OCI-LY7 (cell line): ENCODE measurements around the gene MPC1. TPM values are rescaled to one million over a fixed set of nuclear protein-coding genes. Genes with fewer than 3 reads are reported as not detected.

Experiments used
- BruUV-seq: library from RNA; stranded (reverse); fragments of 400-500 nt; replicated peaks from 2 replicates; lab custom pipeline; 2021; lab: Mats Ljungman, UMichigan
- CTCF ChIA-PET: fragments of 300-600 bp; sonication (Branson Sonifier 250); formaldehyde crosslinking; loops from one replicate; lab custom pipeline; 2022; ENCODE audit warnings: antibody characterized with exemption; ENCODE audit not compliant: unreplicated experiment; lab: Charles Lee
- POLR2A ChIA-PET: fragments of 300-600 bp; sonication (Branson Sonifier 250); formaldehyde crosslinking; loops from one replicate; lab custom pipeline; 2022; ENCODE audit warnings: antibody characterized with exemption; lab: Charles Lee
- DNase-seq: peaks from one replicate; pipeline ENCODE4 v3.0.0-alpha.2; 2015; ENCODE audit warnings: low spot score
- H2AFZ ChIP-seq: fragments of 200-600 bp; sonication (generic), shearing (Covaris generic); 2 replicates; pipeline ENCODE4 v1.6.1; 2014; ENCODE audit warnings: mild to moderate bottlenecking, antibody characterized with exemption, low read length, moderate library complexity
- H3K27ac ChIP-seq: fragments of 200-600 bp; sonication (generic); 2 replicates; pipeline ENCODE4 v1.5.1; 2014; ENCODE audit warnings: mixed run types, low read depth, mild to moderate bottlenecking, moderate library complexity, low read length, inconsistent platforms; ENCODE audit not compliant: poor library complexity, severe bottlenecking
- H3K36me3 ChIP-seq: fragments of 200-600 bp; sonication (generic); 2 replicates; pipeline ENCODE4 v1.6.1; 2014; ENCODE audit warnings: mild to moderate bottlenecking, antibody characterized with exemption, low read length, moderate library complexity, mixed read lengths; ENCODE audit not compliant: insufficient read depth
- H3K4me1 ChIP-seq: fragments of 200-600 bp; sonication (generic); 2 replicates; pipeline ENCODE4 v1.5.1; 2014; ENCODE audit warnings: mild to moderate bottlenecking, low read length; ENCODE audit not compliant: insufficient read depth, poor library complexity, severe bottlenecking
- H3K4me2 ChIP-seq: fragments of 200-600 bp; sonication (generic); 2 replicates; pipeline ENCODE4 v1.6.1; 2014; ENCODE audit warnings: mild to moderate bottlenecking, low read length
- H3K4me3 ChIP-seq: fragments of 200-600 bp; sonication (generic); 2 replicates; pipeline ENCODE4 v1.5.1; 2014; ENCODE audit warnings: mild to moderate bottlenecking, low read depth, low read length; ENCODE audit not compliant: poor library complexity, severe bottlenecking
- H3K79me2 ChIP-seq: fragments of 200-600 bp; sonication (generic); 2 replicates; pipeline ENCODE4 v1.6.1; 2016; ENCODE audit warnings: low read depth, mild to moderate bottlenecking, low read length, moderate library complexity, mixed read lengths; ENCODE audit not compliant: insufficient read depth
- H3K9me2 ChIP-seq: fragments of 200-600 bp; sonication (generic); 2 replicates; pipeline ENCODE4 v1.6.1; 2016; ENCODE audit warnings: mild to moderate bottlenecking, low read length, mixed read lengths; ENCODE audit not compliant: insufficient read depth
- H3K9me3 ChIP-seq: fragments of 200-600 bp; sonication (generic); 2 replicates; pipeline ENCODE4 v1.6.1; 2014; ENCODE audit warnings: mild to moderate bottlenecking, mixed run types, low read length, mixed read lengths
- H4K20me1 ChIP-seq: fragments of 200-600 bp; sonication (generic); 2 replicates; pipeline ENCODE4 v1.6.1; 2014; ENCODE audit warnings: mild to moderate bottlenecking, antibody characterized with exemption, low read length, moderate library complexity, mixed read lengths; ENCODE audit not compliant: insufficient read depth
- EZH2phosphoT487 ChIP-seq: fragments of 200-600 bp; sonication (generic); IDR thresholded peaks from 2 replicates; pipeline ENCODE4 v1.6.1; 2018; ENCODE audit warnings: low read depth, borderline replicate concordance, mild to moderate bottlenecking, mixed run types, antibody characterized with exemption, low read length, moderate library complexity, mixed read lengths
- intact Hi-C: fragments of 100-400 bp; cut with micrococcal nuclease; formaldehyde crosslinking; loops from one replicate; pipeline ENCODE4 v1.10.0; 2022; ENCODE audit not compliant: unreplicated experiment
- total RNA-seq, 2 experiments: library from RNA; depleted of rRNA in 1 of 2; stranded (reverse); fragments of >200 nt in 1 of 2; shearing (Covaris generic) in 1 of 2; gene quantifications; 2 replicates each; pipeline ENCODE4 v1.2.3, GENCODE V29; 2014 to 2022
- TF ChIP-seq, protein P1 (sequence below): fragments of 200-600 bp; sonication (generic); conservative IDR thresholded peaks from 2 replicates; pipeline ENCODE4 v1.5.1; 2014; ENCODE audit warnings: mild to moderate bottlenecking, antibody characterized with exemption, low read length, moderate library complexity, mixed read lengths

The MPC1 gene
- total RNA-seq, 2 experiments from 2014 or later = 36.1 to 38.1 TPM

DNA sequence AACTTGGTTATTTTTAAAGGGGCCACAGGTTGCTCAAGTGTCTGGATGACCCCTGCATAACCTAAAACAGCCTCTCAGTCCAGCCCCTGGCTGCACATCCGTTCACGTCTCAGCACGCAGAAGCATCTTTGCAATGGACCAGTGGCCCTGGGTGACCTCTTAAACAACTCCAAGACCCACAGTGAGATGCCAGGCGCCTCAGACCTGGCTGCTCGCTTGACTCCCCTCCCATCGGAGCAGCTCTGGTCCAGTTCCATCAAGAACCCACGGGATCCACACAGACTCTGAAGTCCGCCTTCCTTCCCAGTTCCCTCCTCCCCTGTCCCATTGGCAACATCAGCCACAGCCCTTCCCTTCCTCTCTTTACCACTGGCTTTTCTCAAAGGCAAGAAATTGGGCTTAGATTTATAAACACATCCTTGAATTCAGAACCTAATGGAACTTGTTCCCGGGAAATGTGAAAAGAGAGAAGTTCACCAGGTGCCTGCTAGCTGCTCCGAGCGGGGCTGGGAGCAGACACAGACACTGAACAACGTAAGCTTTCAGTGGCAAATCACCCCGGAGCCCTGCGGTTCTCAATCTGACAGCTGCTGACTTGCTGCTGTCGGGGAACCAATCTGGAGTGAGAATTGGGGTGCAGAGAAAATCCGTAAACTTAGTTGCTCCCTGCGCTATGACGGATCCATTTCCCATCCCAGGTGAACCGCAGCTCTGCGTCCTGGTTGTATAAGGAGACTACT lies 39.6 kb upstream of the MPC1 start:
- intact Hi-C loops = no loop called here
- Histone ChIP-seq H3K4me1 (no peaks in the 10 kb centered on the region), H3K27ac (no peak overlapping the region), H3K4me2 (no peak overlapping the region), H2AFZ (no peak overlapping the region), H3K36me3 (no peaks in the 10 kb centered on the region), H3K79me2 (no peaks in the 10 kb centered on the region), H3K9me2 (no peaks in the 10 kb centered on the region), H4K20me1 (no peaks in the 10 kb centered on the region), H3K9me3 (no peaks in the 10 kb centered on the region), H3K4me3 (no peak overlapping the region)
- CTCF ChIA-PET = no interaction called here
- no peak for TF ChIP-seq EZH2phosphoT487
- POLR2A ChIA-PET = no interaction called here
- DNase-seq = no peak
- no TSS peak for BruUV-seq

DNA sequence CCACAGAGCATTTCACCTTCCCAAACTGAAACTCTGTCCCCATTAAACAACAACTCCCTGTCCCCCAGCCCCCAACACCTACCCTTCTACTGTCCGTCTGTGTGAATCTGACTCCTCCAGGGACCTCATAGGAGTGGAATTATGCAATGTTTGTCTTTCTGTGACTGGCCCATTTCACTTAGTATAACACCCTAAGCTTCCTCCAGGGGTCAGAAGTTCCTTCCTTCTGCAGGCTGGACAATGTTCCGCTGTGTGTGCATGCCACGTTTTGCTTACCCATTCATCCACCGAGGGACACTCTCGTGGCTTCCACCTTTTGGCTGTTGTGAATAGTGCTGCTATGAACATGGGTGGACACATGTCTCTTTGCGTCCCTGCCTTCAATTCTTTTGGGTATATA lies 37.6 kb upstream of the MPC1 start:
- POLR2A ChIA-PET = interaction anchor here (0.9 kb wide), 1 partner anchor 17 kb away, joined by 4 read pairs; no protein-coding TSS in a partner anchor
- TF ChIP-seq EZH2phosphoT487 = no peak
- TF ChIP-seq, protein P1, sequence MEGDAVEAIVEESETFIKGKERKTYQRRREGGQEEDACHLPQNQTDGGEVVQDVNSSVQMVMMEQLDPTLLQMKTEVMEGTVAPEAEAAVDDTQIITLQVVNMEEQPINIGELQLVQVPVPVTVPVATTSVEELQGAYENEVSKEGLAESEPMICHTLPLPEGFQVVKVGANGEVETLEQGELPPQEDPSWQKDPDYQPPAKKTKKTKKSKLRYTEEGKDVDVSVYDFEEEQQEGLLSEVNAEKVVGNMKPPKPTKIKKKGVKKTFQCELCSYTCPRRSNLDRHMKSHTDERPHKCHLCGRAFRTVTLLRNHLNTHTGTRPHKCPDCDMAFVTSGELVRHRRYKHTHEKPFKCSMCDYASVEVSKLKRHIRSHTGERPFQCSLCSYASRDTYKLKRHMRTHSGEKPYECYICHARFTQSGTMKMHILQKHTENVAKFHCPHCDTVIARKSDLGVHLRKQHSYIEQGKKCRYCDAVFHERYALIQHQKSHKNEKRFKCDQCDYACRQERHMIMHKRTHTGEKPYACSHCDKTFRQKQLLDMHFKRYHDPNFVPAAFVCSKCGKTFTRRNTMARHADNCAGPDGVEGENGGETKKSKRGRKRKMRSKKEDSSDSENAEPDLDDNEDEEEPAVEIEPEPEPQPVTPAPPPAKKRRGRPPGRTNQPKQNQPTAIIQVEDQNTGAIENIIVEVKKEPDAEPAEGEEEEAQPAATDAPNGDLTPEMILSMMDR = no peak; the same call in 1 of the 2 replicates
- Histone ChIP-seq H4K20me1 (no peaks in the 10 kb centered on the region), H3K36me3 (no peaks in the 10 kb centered on the region), H2AFZ (no peak overlapping the region), H3K4me1 (no peaks in the 10 kb centered on the region), H3K9me2 (no peaks in the 10 kb centered on the region), H3K9me3 (no peaks in the 10 kb centered on the region), H3K27ac (no peak overlapping the region), H3K4me2 (no peak overlapping the region), H3K4me3 (no peak overlapping the region), H3K79me2 (no peaks in the 10 kb centered on the region)
- CTCF ChIA-PET = no interaction called here
- intact Hi-C loops = no loop called here
- no peak for DNase-seq
- BruUV-seq = no TSS peak

DNA sequence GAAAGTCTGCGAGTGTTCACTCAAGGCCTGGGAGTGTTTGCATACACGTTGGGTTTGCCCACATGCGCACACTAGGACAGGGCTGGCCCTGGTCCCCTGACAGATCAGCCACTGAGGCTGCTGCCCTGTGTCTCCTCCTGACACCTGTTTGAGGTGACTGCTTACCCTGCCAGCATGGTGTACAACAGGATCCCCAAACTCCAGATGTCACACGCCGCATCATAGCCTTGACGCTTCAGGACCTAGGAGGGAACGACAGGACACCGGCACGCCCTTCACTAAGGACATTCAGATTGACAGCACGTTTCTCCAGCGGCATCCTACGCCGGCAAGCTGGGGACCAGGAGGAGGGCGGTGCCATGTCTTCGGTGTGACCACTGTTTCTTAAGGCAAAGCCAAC lies 37.0 kb upstream of the MPC1 start:
- POLR2A ChIA-PET = no interaction called here
- no TSS peak for BruUV-seq
- no peak overlapping the region for H3K27ac ChIP-seq

More for the DNA sequence above, 37.0 kb upstream of the MPC1 start:
- no peaks in the 10 kb centered on the region for H3K9me3 ChIP-seq
- H3K4me3 ChIP-seq = no peak overlapping the region
- H3K4me2 ChIP-seq = no peak overlapping the region
- H4K20me1 ChIP-seq = no peaks in the 10 kb centered on the region
- H3K36me3 ChIP-seq = no peaks in the 10 kb centered on the region
- no peak for DNase-seq
- H3K79me2 ChIP-seq = no peaks in the 10 kb centered on the region
- no peak for TF ChIP-seq EZH2phosphoT487
- TF ChIP-seq, protein P1 = no peak
- no peaks in the 10 kb centered on the region for H3K9me2 ChIP-seq
- intact Hi-C loops = no loop called here
- no peaks in the 10 kb centered on the region for H3K4me1 ChIP-seq
- CTCF ChIA-PET = no interaction called here
- no peak overlapping the region for H2AFZ ChIP-seq
